Nephron progenitor cell (in vitro differentiated cells): ENCODE measurements around the gene MEGF10.

Experiments
- DNase-seq: peaks from one replicate; pipeline ENCODE4 v3.0.0; 2021
- H3K27ac Mint-ChIP-seq: 2 replicates; pipeline ENCODE4 v1.8.0; 2021; ENCODE audit warnings: mild to moderate bottlenecking, moderate library complexity, mixed read lengths
- H3K27me3 Mint-ChIP-seq: 2 replicates; pipeline ENCODE4 v1.8.0; 2021; ENCODE audit warnings: mild to moderate bottlenecking, low read depth, mixed read lengths; ENCODE audit not compliant: poor library complexity
- H3K36me3 Mint-ChIP-seq: 2 replicates; pipeline ENCODE4 v1.8.0; 2021; ENCODE audit warnings: low read depth, mixed read lengths
- H3K4me1 Mint-ChIP-seq: 2 replicates; pipeline ENCODE4 v1.8.0; 2021; ENCODE audit warnings: mixed read lengths
- H3K4me3 Mint-ChIP-seq: 2 replicates; pipeline ENCODE4 v1.8.0; 2021; ENCODE audit warnings: mild to moderate bottlenecking, moderate library complexity, mixed read lengths
- H3K9me3 Mint-ChIP-seq: 2 replicates; pipeline ENCODE4 v1.8.0; 2021; ENCODE audit warnings: mild to moderate bottlenecking, moderate library complexity, mixed read lengths
- CTCF ChIP-seq: fragments of 200-600 bp; sonication (generic); IDR thresholded peaks from 2 replicates; pipeline ENCODE4 v1.5.0; 2021; ENCODE audit warnings: antibody characterized with exemption

Gene MEGF10

GRCh38 chr5:127433526-127433925 lies 142.9 kb downstream of the MEGF10 start:
- no peaks in the 10 kb centered on the region for H3K9me3 Mint-ChIP-seq
- no peak for DNase-seq
- no peaks in the 10 kb centered on the region for H3K27me3 Mint-ChIP-seq
- H3K36me3 Mint-ChIP-seq = no peaks in the 10 kb centered on the region
- H3K4me3 Mint-ChIP-seq = no peak overlapping the region
- no peak overlapping the region for H3K27ac Mint-ChIP-seq
- TF ChIP-seq CTCF = no peak
- H3K4me1 Mint-ChIP-seq = peaks cover 25% of the 10 kb centered on the region

- H3K9me3 Mint-ChIP-seq = no peaks in the 10 kb centered on the region
- H3K36me3 Mint-ChIP-seq = no peaks in the 10 kb centered on the region
- H3K4me3 Mint-ChIP-seq = no peak overlapping the region
- no peak for DNase-seq
- TF ChIP-seq CTCF = no peak
- peaks cover 20% of the 10 kb centered on the region for H3K4me1 Mint-ChIP-seq
- H3K27me3 Mint-ChIP-seq = no peaks in the 10 kb centered on the region
- peak overlapping the region; percentile 17 for H3K27ac Mint-ChIP-seq
Observed at GRCh38 chr5:127434588-127434987, 144.0 kb downstream of the MEGF10 start.

GRCh38 chr5:127435821-127436220 lies 145.2 kb downstream of the MEGF10 start:
- peaks cover 25% of the 10 kb centered on the region for H3K4me1 Mint-ChIP-seq
- no peak for DNase-seq
- TF ChIP-seq CTCF = no peak
- H3K4me3 Mint-ChIP-seq = no peak overlapping the region
- no peaks in the 10 kb centered on the region for H3K36me3 Mint-ChIP-seq
- H3K9me3 Mint-ChIP-seq = no peaks in the 10 kb centered on the region
- H3K27ac Mint-ChIP-seq = no peak overlapping the region
- H3K27me3 Mint-ChIP-seq = peaks cover 2% of the 10 kb centered on the region

GRCh38 chr5:127439644-127440043 lies 149.0 kb downstream of the MEGF10 start:
- H3K4me3 Mint-ChIP-seq = no peak overlapping the region
- TF ChIP-seq CTCF = no peak
- peaks cover 12% of the 10 kb centered on the region for H3K4me1 Mint-ChIP-seq
- DNase-seq = no peak
- H3K27me3 Mint-ChIP-seq = peaks cover 6% of the 10 kb centered on the region
- no peaks in the 10 kb centered on the region for H3K36me3 Mint-ChIP-seq
- no peaks in the 10 kb centered on the region for H3K9me3 Mint-ChIP-seq
- no peak overlapping the region for H3K27ac Mint-ChIP-seq

GRCh38 chr5:127440831-127441230 lies 150.2 kb downstream of the MEGF10 start:
- no peak for TF ChIP-seq CTCF
- H3K4me3 Mint-ChIP-seq = no peak overlapping the region
- H3K4me1 Mint-ChIP-seq = peaks cover 15% of the 10 kb centered on the region
- no peaks in the 10 kb centered on the region for H3K9me3 Mint-ChIP-seq
- DNase-seq = no peak
- peaks cover 6% of the 10 kb centered on the region for H3K27me3 Mint-ChIP-seq
- H3K36me3 Mint-ChIP-seq = no peaks in the 10 kb centered on the region
- H3K27ac Mint-ChIP-seq = peak overlapping the region; percentile 73

- peaks cover 6% of the 10 kb centered on the region for H3K27me3 Mint-ChIP-seq
- no peak overlapping the region for H3K4me3 Mint-ChIP-seq
- TF ChIP-seq CTCF = peak; percentile 20
- peaks cover 21% of the 10 kb centered on the region for H3K4me1 Mint-ChIP-seq
- DNase-seq = no peak
- H3K9me3 Mint-ChIP-seq = no peaks in the 10 kb centered on the region
- no peak overlapping the region for H3K27ac Mint-ChIP-seq
- H3K36me3 Mint-ChIP-seq = no peaks in the 10 kb centered on the region
Observed at GRCh38 chr5:127441799-127442484, 151.3 kb downstream of the MEGF10 start.
